ENCODE data around the gene ANKRD22.
"Not testable (repeated sequence)": the region's sequence is repeated elsewhere in the genome, so short reads cannot be mapped to it uniquely, and the experiment has no call there.

The ANKRD22 gene

GRCh38 chr10:88882646-88883447 lies 31.2 kb upstream of the ANKRD22 start:
- peaks cover 53% of the 10 kb centered on the region for H3K4me1 Mint-ChIP-seq
- H3K27ac Mint-ChIP-seq, result peak overlapping the region; percentile 90
- H3K4me3 Mint-ChIP-seq, result peak overlapping the region; percentile 95
- not testable (repeated sequence) for H3K9me3 Mint-ChIP-seq, H3K27me3 Mint-ChIP-seq, ATAC-seq, H3K36me3 Mint-ChIP-seq

DNA sequence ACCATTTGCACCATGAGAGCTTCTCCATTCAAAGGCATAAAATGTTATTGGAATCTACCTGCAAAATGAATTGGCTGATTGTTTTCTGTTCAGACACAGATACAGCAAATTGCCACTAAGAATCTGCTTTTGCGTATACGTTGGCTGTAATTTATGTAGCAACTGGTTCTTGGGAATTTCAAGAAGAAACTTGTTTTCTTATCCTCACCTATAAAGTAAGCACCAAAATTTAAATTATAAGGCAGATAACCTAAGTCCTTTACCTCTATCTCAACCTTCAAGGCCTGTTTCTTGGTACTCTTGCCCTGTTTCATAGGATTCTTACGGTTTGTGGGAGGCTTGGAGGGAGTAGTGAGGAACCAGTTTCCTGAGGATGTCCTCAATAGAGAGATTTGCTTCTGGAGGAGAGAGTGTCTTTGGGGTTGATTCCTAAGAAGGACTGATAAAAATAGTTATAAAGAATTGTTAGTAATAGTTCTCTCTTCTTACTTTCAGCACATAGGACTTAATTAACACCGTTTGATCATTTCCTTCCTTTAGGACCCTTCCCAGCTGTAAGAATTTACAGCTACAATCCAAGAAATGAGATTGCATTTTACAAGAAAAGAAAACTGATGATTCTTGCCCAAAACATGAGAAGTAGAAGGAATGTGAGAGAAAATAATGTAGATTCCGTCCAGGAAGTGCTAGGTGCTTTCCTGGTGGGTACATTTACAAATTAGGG lies 30.4 kb upstream of the ANKRD22 start:
- ATAC-seq, result no peak
- H3K27me3 Mint-ChIP-seq, result no peaks in the 10 kb centered on the region
- peak overlapping the region; percentile 90 for H3K27ac Mint-ChIP-seq
- peaks cover 51% of the 10 kb centered on the region for H3K4me1 Mint-ChIP-seq
- peak overlapping the region; percentile 95 for H3K4me3 Mint-ChIP-seq
- no peaks in the 10 kb centered on the region for H3K9me3 Mint-ChIP-seq
- peaks cover 8% of the 10 kb centered on the region for H3K36me3 Mint-ChIP-seq

DNA sequence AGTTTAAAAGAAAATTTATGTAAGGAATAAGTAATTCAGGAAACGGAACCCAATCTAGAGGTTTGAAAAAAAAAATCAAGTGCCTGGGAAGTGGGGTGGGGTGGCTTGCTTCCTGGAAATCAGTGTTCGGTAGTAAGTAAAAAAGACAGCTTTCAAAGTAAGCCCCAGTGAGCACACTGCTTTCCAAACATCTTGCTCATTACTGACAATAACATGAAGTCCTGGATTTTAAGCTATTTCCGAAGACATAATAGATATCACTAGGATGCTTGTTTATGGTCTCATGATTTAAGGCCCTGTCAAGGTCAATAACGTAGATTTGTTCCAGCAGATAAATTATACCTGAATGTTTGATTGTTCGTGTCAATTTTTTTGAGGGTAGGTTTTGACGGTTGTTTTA lies 29.7 kb upstream of the ANKRD22 start:
- no peak for ATAC-seq
- Mint-ChIP-seq H3K27ac (peak overlapping the region; percentile 90), H3K27me3 (no peaks in the 10 kb centered on the region), H3K36me3 (peaks cover 8% of the 10 kb centered on the region), H3K9me3 (no peaks in the 10 kb centered on the region), H3K4me1 (peaks cover 51% of the 10 kb centered on the region), H3K4me3 (peak overlapping the region; percentile 95)

DNA sequence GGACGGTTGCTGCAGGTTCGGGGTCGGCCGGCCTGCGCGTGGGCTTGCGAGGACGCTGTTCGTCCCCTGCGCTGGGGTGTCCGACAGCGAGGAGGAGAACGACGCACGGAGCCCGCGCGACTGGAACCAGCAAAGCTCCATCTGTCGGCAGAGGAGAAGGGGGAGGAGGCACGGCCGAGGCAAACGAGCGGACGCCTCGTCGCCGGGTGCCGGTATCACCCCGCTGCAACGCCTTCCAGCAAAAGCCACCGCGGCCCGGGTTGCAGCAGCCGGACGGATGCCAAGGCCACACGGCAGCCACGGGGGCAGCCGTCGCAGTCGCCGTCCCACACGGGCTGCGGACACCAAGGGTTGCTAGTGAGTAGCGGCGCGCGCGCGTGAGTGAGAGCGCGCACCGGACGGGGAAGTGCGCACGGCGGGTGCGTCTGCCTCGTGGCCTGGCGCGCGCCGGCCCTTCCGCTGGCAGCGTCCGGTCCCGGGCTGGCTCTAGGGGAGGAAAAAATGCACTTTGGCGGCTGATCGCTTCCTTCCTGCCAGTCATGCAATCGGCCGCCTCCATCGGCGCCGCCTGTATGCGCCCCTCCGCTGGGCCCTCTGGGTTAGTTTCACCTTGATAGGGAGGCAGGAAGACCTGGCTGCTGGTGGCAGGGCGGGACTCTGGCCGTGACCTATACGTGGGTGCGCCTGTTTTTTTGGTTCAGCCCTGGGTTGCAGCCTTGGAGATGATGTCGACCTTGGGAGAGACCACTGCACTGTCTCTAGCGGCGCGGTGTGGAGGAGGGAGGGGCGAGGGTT lies 28.8 kb upstream of the ANKRD22 start:
- H3K9me3 Mint-ChIP-seq, result no peaks in the 10 kb centered on the region
- ATAC-seq, result peak; percentile 89
- H3K4me1 Mint-ChIP-seq, result peaks cover 44% of the 10 kb centered on the region
- peak overlapping the region; percentile 90 for H3K27ac Mint-ChIP-seq
- no peaks in the 10 kb centered on the region for H3K27me3 Mint-ChIP-seq
- H3K36me3 Mint-ChIP-seq, result peaks cover 8% of the 10 kb centered on the region
- peak overlapping the region; percentile 95 for H3K4me3 Mint-ChIP-seq

GRCh38 chr10:88879534-88880281 lies 28.1 kb upstream of the ANKRD22 start, which contains the start of gene STAMBPL1:
TSS of gene STAMBPL1 (plus strand) at chr10:88880245. CDS start at chr10:88901709, 21,464 bp downstream.
- peak; percentile 81 for ATAC-seq

GRCh38 chr10:88877298-88877697 lies 25.7 kb upstream of the ANKRD22 start:
- no peak for ATAC-seq
- no peak overlapping the region for H3K4me3 Mint-ChIP-seq
- no peaks in the 10 kb centered on the region for H3K36me3 Mint-ChIP-seq
- H3K27ac Mint-ChIP-seq, result no peak overlapping the region
- peaks cover 15% of the 10 kb centered on the region for H3K4me1 Mint-ChIP-seq
- H3K27me3 Mint-ChIP-seq, result no peaks in the 10 kb centered on the region
- H3K9me3 Mint-ChIP-seq, result no peaks in the 10 kb centered on the region

More at GRCh38 chr10:88879534-88880281, 28.1 kb upstream of the ANKRD22 start, which contains the start of gene STAMBPL1:
- no peaks in the 10 kb centered on the region for H3K9me3 Mint-ChIP-seq
- peak within 1 kb of the TSS; percentile 90 for H3K27ac Mint-ChIP-seq
- peak within 1 kb of the TSS; percentile 95 for H3K4me3 Mint-ChIP-seq
- H3K36me3 Mint-ChIP-seq, result peaks cover 8% of the 10 kb centered on the region
- H3K4me1 Mint-ChIP-seq, result peaks cover 36% of the 10 kb centered on the region
- H3K27me3 Mint-ChIP-seq, result no peaks in the 10 kb centered on the region

- H3K27me3 Mint-ChIP-seq, result no peaks in the 10 kb centered on the region
- no peak overlapping the region for H3K27ac Mint-ChIP-seq
- H3K4me1 Mint-ChIP-seq, result peaks cover 11% of the 10 kb centered on the region
- H3K36me3 Mint-ChIP-seq, result no peaks in the 10 kb centered on the region
- H3K4me3 Mint-ChIP-seq, result no peak overlapping the region
- no peak for ATAC-seq
- peaks cover 2% of the 10 kb centered on the region for H3K9me3 Mint-ChIP-seq
These were observed 23.4 kb upstream of the ANKRD22 start for GRCh38 chr10:88875081-88875480.

DNA sequence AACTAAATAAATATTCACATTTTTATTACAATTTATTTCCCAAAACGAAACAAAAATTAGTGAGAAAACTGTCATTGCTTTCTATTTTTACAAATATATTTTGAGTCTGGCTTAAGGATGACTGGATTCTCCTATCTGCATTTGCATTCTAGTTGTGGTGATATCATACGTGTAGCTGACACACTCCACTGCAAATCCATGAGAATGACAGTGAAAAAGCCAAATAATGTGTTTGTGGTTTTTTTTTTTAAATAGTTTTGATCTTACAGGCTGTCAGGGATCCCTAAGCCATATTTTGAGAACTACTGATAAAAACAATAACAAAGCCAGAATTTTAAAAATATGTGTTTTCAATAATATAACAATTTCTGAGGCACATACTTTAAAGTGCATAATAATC lies 22.6 kb upstream of the ANKRD22 start:
- Mint-ChIP-seq H3K27ac (no peak overlapping the region), H3K4me1 (peaks cover 6% of the 10 kb centered on the region), H3K27me3 (no peaks in the 10 kb centered on the region), H3K36me3 (no peaks in the 10 kb centered on the region), H3K9me3 (peaks cover 2% of the 10 kb centered on the region), H3K4me3 (no peak overlapping the region)
- ATAC-seq, result no peak

GRCh38 chr10:88873757-88874156 lies 22.1 kb upstream of the ANKRD22 start:
- no peak for ATAC-seq
- peaks cover 5% of the 10 kb centered on the region for H3K4me1 Mint-ChIP-seq

DNA sequence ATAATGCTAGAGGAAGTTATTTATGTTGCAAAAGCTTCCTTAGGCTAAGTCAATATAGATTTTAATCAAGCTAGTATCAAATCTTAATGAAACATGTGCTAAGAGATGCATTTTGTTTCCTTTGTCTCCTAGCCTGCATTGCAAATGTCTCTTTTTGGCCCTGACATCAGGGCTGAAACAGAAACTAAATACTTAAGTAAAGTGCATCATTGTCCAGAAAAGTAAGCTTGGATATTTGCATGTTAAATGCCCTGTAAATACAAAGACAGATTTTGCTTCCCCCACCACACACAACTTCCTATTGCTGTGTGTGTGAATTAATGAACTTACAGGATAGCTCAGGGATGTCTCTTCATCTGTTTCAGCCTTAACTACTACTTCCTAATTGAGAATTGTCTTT lies 18.4 kb upstream of the ANKRD22 start:
- no peaks in the 10 kb centered on the region for H3K27me3 Mint-ChIP-seq
- no peaks in the 10 kb centered on the region for H3K36me3 Mint-ChIP-seq
- H3K4me1 Mint-ChIP-seq, result no peaks in the 10 kb centered on the region
- no peak overlapping the region for H3K27ac Mint-ChIP-seq
- no peak overlapping the region for H3K4me3 Mint-ChIP-seq
- H3K9me3 Mint-ChIP-seq, result peaks cover 2% of the 10 kb centered on the region
- ATAC-seq, result no peak

More at GRCh38 chr10:88873757-88874156, 22.1 kb upstream of the ANKRD22 start:
- H3K36me3 Mint-ChIP-seq, result no peaks in the 10 kb centered on the region
- H3K4me3 Mint-ChIP-seq, result no peak overlapping the region
- no peak overlapping the region for H3K27ac Mint-ChIP-seq
- no peaks in the 10 kb centered on the region for H3K27me3 Mint-ChIP-seq
- H3K9me3 Mint-ChIP-seq, result peaks cover 2% of the 10 kb centered on the region

GRCh38 chr10:88866454-88866853 lies 14.8 kb upstream of the ANKRD22 start:
- H3K27ac Mint-ChIP-seq, result no peak overlapping the region
- no peak for ATAC-seq
- no peaks in the 10 kb centered on the region for H3K4me1 Mint-ChIP-seq

DNA sequence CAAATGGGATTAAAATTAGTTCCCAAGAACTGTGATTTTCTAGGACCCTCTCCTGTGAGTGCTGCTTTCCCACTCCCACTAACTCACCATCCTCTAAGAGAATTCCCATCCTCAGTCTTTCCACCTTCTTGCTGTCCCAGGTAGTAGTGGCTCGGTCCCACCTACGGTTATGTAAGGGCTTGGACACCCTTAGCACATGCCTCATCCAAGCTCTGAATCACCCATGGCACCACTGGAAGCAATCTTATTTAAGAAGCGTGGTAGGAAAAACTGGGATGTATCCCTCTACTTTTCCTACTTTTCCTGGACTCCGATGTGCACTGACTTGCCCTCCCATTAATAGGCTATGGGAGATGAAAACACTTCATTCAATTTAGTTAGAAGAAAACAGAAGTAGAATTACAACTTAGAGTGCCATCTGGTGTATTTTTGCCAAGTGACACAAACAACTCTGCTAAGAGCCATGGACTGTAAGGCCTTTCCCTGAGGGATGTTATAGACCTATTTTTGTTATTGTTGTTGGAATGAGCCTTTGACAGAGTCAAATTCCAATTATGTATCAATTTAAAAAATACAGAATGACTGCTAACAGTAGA lies 13.7 kb upstream of the ANKRD22 start:
- H3K4me1 Mint-ChIP-seq, result no peaks in the 10 kb centered on the region
- no peaks in the 10 kb centered on the region for H3K36me3 Mint-ChIP-seq
- no peaks in the 10 kb centered on the region for H3K27me3 Mint-ChIP-seq
- no peaks in the 10 kb centered on the region for H3K9me3 Mint-ChIP-seq
- H3K4me3 Mint-ChIP-seq, result no peak overlapping the region
- ATAC-seq, result no peak
- no peak overlapping the region for H3K27ac Mint-ChIP-seq

More at GRCh38 chr10:88866454-88866853, 14.8 kb upstream of the ANKRD22 start:
- H3K27me3 Mint-ChIP-seq, result no peaks in the 10 kb centered on the region
- H3K9me3 Mint-ChIP-seq, result peaks cover 2% of the 10 kb centered on the region
- H3K36me3 Mint-ChIP-seq, result no peaks in the 10 kb centered on the region
- no peak overlapping the region for H3K4me3 Mint-ChIP-seq

DNA sequence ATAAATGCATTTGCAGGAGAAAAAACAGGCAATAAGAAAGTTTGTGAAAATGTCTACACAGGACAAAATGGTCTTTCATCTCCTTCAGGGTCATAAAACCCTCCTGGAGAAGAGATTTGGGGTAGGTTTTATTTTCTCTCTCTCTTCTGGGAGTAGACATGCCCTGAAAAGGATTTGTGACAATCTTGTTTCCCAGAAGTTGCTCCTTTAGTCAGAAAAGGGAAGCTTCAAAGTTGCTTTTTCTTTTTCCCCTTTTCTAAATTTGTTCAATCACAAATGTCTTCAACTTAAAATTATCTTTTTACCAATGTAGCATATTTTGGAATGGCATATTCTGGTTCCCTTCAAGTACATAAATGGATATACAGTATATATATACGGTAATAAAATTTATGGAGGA lies 9.4 kb upstream of the ANKRD22 start:
- Mint-ChIP-seq H3K27ac (no peak overlapping the region), H3K9me3 (no peaks in the 10 kb centered on the region), H3K27me3 (no peaks in the 10 kb centered on the region), H3K4me1 (no peaks in the 10 kb centered on the region), H3K36me3 (no peaks in the 10 kb centered on the region), H3K4me3 (no peak overlapping the region)
- no peak for ATAC-seq

DNA sequence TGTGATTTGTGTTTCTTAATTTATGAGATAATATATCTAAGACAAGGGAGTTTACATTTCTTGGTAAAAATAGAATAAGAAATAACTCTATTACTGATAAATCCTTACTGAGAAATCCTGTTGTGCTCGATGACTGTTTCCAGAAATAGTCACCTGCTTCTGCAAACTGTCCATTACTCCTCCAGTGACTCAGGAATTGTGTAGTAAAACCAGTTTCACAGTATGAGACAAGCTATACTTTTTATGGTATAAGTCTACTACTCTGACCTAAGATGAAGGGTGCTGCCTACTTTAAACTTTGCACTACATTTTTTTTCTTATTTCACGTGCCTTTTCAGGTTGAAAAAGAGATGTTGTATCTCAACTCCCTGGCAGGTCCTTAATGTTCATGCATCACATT lies 6.8 kb upstream of the ANKRD22 start:
- no peak overlapping the region for H3K4me3 Mint-ChIP-seq
- no peaks in the 10 kb centered on the region for H3K27me3 Mint-ChIP-seq
- ATAC-seq, result no peak
- H3K4me1 Mint-ChIP-seq, result no peaks in the 10 kb centered on the region
- H3K9me3 Mint-ChIP-seq, result no peaks in the 10 kb centered on the region
- no peak overlapping the region for H3K27ac Mint-ChIP-seq
- H3K36me3 Mint-ChIP-seq, result no peaks in the 10 kb centered on the region
